ENCODE data around the gene NHERF1.

NHERF1 gene

GRCh38 chr17:74725111-74725510 lies 23.3 kb upstream of the NHERF1 start:
- H3K4me3 Mint-ChIP-seq: no peak overlapping the region
- peaks cover 21% of the 10 kb centered on the region for H3K27me3 Mint-ChIP-seq (ENCODE audit: low read depth)
- no peaks in the 10 kb centered on the region for H3K9me3 Mint-ChIP-seq
- no peak for DNase-seq (ENCODE audit: low spot score)
- peaks cover 3% of the 10 kb centered on the region for H3K4me1 Mint-ChIP-seq (ENCODE audit: low read depth)
- no peak overlapping the region for H3K27ac Mint-ChIP-seq
- no peaks in the 10 kb centered on the region for H3K36me3 Mint-ChIP-seq (ENCODE audit: low read depth)

GRCh38 chr17:74728033-74728701 lies 20.3 kb upstream of the NHERF1 start:
- H3K4me1 Mint-ChIP-seq (ENCODE audit: low read depth): peaks cover 9% of the 10 kb centered on the region
- peaks cover 7% of the 10 kb centered on the region for H3K27me3 Mint-ChIP-seq (ENCODE audit: low read depth)
- H3K36me3 Mint-ChIP-seq (ENCODE audit: low read depth): no peaks in the 10 kb centered on the region
- DNase-seq (ENCODE audit: low spot score): no peak
- H3K27ac Mint-ChIP-seq: no peak overlapping the region
- no peak overlapping the region for H3K4me3 Mint-ChIP-seq
- no peaks in the 10 kb centered on the region for H3K9me3 Mint-ChIP-seq

GRCh38 chr17:74728702-74729075 lies 19.7 kb upstream of the NHERF1 start:
- no peaks in the 10 kb centered on the region for H3K36me3 Mint-ChIP-seq (ENCODE audit: low read depth)
- H3K4me1 Mint-ChIP-seq (ENCODE audit: low read depth): peaks cover 9% of the 10 kb centered on the region
- no peak overlapping the region for H3K27ac Mint-ChIP-seq
- no peaks in the 10 kb centered on the region for H3K9me3 Mint-ChIP-seq
- no peak overlapping the region for H3K4me3 Mint-ChIP-seq
- H3K27me3 Mint-ChIP-seq (ENCODE audit: low read depth): peaks cover 7% of the 10 kb centered on the region
- no peak for DNase-seq (ENCODE audit: low spot score)

GRCh38 chr17:74729368-74729767 lies 19.1 kb upstream of the NHERF1 start:
- H3K27me3 Mint-ChIP-seq (ENCODE audit: low read depth): peaks cover 3% of the 10 kb centered on the region
- peaks cover 1% of the 10 kb centered on the region for H3K36me3 Mint-ChIP-seq (ENCODE audit: low read depth)
- H3K9me3 Mint-ChIP-seq: no peaks in the 10 kb centered on the region
- DNase-seq (ENCODE audit: low spot score): no peak
- H3K27ac Mint-ChIP-seq: no peak overlapping the region
- peaks cover 13% of the 10 kb centered on the region for H3K4me1 Mint-ChIP-seq (ENCODE audit: low read depth)
- no peak overlapping the region for H3K4me3 Mint-ChIP-seq

- H3K27me3 Mint-ChIP-seq (ENCODE audit: low read depth): peaks cover 5% of the 10 kb centered on the region
- no peak overlapping the region for H3K27ac Mint-ChIP-seq
- peaks cover 18% of the 10 kb centered on the region for H3K4me1 Mint-ChIP-seq (ENCODE audit: low read depth)
- no peak for DNase-seq (ENCODE audit: low spot score)
- H3K36me3 Mint-ChIP-seq (ENCODE audit: low read depth): peaks cover 1% of the 10 kb centered on the region
- H3K9me3 Mint-ChIP-seq: no peaks in the 10 kb centered on the region
- no peak overlapping the region for H3K4me3 Mint-ChIP-seq
These were observed 18.6 kb upstream of the NHERF1 start for GRCh38 chr17:74729866-74730265.

- peaks cover 19% of the 10 kb centered on the region for H3K4me1 Mint-ChIP-seq (ENCODE audit: low read depth)
- H3K27me3 Mint-ChIP-seq (ENCODE audit: low read depth): peaks cover 6% of the 10 kb centered on the region
- peak; percentile 62 for DNase-seq (ENCODE audit: low spot score)
- H3K27ac Mint-ChIP-seq: peak overlapping the region; percentile 5
- H3K4me3 Mint-ChIP-seq: peak overlapping the region; percentile 24
- peaks cover 1% of the 10 kb centered on the region for H3K36me3 Mint-ChIP-seq (ENCODE audit: low read depth)
- no peaks in the 10 kb centered on the region for H3K9me3 Mint-ChIP-seq
These were observed 17.7 kb upstream of the NHERF1 start for GRCh38 chr17:74730491-74731346.

- Mint-ChIP-seq H3K27ac (no peak overlapping the region), H3K36me3 (ENCODE audit: low read depth) (peaks cover 1% of the 10 kb centered on the region), H3K27me3 (ENCODE audit: low read depth) (peaks cover 6% of the 10 kb centered on the region), H3K4me3 (no peak overlapping the region), H3K9me3 (no peaks in the 10 kb centered on the region), H3K4me1 (ENCODE audit: low read depth) (peaks cover 21% of the 10 kb centered on the region)
- DNase-seq (ENCODE audit: low spot score): no peak
These were observed 17.2 kb upstream of the NHERF1 start for GRCh38 chr17:74731347-74731605.

- DNase-seq (ENCODE audit: low spot score): no peak
- peaks cover 24% of the 10 kb centered on the region for H3K4me1 Mint-ChIP-seq (ENCODE audit: low read depth)
- no peak overlapping the region for H3K4me3 Mint-ChIP-seq
- no peaks in the 10 kb centered on the region for H3K9me3 Mint-ChIP-seq
- H3K27ac Mint-ChIP-seq: no peak overlapping the region
- peaks cover 1% of the 10 kb centered on the region for H3K36me3 Mint-ChIP-seq (ENCODE audit: low read depth)
- peaks cover 6% of the 10 kb centered on the region for H3K27me3 Mint-ChIP-seq (ENCODE audit: low read depth)
These were observed 16.2 kb upstream of the NHERF1 start for GRCh38 chr17:74732042-74732867.

GRCh38 chr17:74733365-74734122 lies 14.9 kb upstream of the NHERF1 start:
- Mint-ChIP-seq H3K27me3 (ENCODE audit: low read depth) (peaks cover 6% of the 10 kb centered on the region), H3K27ac (no peak overlapping the region), H3K9me3 (no peaks in the 10 kb centered on the region), H3K4me3 (no peak overlapping the region), H3K4me1 (ENCODE audit: low read depth) (peaks cover 28% of the 10 kb centered on the region), H3K36me3 (ENCODE audit: low read depth) (peaks cover 6% of the 10 kb centered on the region)
- no peak for DNase-seq (ENCODE audit: low spot score)

GRCh38 chr17:74734256-74734655 lies 14.2 kb upstream of the NHERF1 start:
- DNase-seq (ENCODE audit: low spot score): no peak
- Mint-ChIP-seq H3K27ac (no peak overlapping the region), H3K4me1 (ENCODE audit: low read depth) (peaks cover 34% of the 10 kb centered on the region), H3K9me3 (no peaks in the 10 kb centered on the region), H3K4me3 (no peak overlapping the region), H3K27me3 (ENCODE audit: low read depth) (peaks cover 6% of the 10 kb centered on the region), H3K36me3 (ENCODE audit: low read depth) (peaks cover 10% of the 10 kb centered on the region)

GRCh38 chr17:74736513-74737298 lies 11.7 kb upstream of the NHERF1 start, which contains the start of gene RAB37:
Gene RAB37, plus strand, starts transcription at chr17:74737256. Its CDS starts 17 bp downstream, at chr17:74737273.
- Mint-ChIP-seq H3K9me3 (no peaks in the 10 kb centered on the region), H3K36me3 (ENCODE audit: low read depth) (peaks cover 26% of the 10 kb centered on the region), H3K27ac (peak within 1 kb of the TSS; percentile 82), H3K4me3 (peak within 1 kb of the TSS; percentile 94), H3K4me1 (ENCODE audit: low read depth) (peaks cover 47% of the 10 kb centered on the region), H3K27me3 (ENCODE audit: low read depth) (peaks cover 6% of the 10 kb centered on the region)
- DNase-seq (ENCODE audit: low spot score): no peak

- Mint-ChIP-seq H3K27me3 (ENCODE audit: low read depth) (peaks cover 6% of the 10 kb centered on the region), H3K9me3 (no peaks in the 10 kb centered on the region), H3K4me3 (peak overlapping the region; percentile 94), H3K36me3 (ENCODE audit: low read depth) (peaks cover 32% of the 10 kb centered on the region), H3K4me1 (ENCODE audit: low read depth) (peaks cover 55% of the 10 kb centered on the region), H3K27ac (peak overlapping the region; percentile 82)
- peak; percentile 41 for DNase-seq (ENCODE audit: low spot score)
These were observed 11.0 kb upstream of the NHERF1 start for GRCh38 chr17:74737299-74738050.
